ENCODE results near the gene ASMTL. TPM values are rescaled to one million over a fixed set of nuclear protein-coding genes. Genes with fewer than 3 reads are reported as not detected.

Gene ASMTL
- total RNA-seq, 1 donor = 16.4 TPM

DNA sequence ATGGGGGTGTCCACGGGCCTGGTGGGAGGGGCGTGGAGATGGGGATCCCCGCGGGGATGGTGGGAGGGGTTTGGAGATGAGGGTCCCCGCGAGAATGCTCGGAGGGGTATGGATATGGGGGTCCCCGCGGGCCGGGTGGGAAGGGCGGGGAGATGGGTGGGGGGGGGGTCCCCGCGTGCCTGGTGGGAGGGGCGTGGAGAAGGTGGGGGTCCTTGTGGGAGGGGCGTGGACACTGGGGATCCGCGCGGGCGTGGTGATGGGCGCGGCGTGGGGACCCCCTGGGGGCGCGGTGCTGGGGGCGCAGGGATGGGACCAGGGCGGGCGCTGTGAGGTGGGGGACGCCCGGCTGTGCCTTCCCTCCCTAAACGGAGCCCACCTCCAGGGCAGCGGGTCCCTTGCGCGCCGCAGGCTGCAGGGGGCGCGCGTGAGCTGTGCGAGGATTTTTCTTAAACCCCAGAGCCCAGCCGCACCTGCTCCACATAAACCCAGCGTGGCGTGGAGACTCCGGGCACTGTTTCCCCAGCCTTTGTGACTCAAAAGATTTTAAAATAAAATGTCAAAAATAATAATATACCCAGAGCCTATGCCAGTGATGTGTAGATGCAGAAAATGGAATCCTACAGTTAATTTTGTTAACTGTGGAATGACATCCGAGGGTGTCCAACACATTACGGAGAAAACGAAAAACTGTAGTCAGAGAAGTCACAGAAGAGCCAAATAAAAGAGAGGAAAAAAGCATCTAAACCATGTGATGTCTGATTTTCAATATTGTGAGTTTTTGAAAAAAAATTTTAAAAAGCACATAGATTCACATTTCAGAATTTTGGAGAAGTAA, 1.5 kb upstream of the ASMTL start:
- peak; percentile 85 for DNase-seq (ENCODE audit: low read depth)
- TF ChIP-seq, protein P1, sequence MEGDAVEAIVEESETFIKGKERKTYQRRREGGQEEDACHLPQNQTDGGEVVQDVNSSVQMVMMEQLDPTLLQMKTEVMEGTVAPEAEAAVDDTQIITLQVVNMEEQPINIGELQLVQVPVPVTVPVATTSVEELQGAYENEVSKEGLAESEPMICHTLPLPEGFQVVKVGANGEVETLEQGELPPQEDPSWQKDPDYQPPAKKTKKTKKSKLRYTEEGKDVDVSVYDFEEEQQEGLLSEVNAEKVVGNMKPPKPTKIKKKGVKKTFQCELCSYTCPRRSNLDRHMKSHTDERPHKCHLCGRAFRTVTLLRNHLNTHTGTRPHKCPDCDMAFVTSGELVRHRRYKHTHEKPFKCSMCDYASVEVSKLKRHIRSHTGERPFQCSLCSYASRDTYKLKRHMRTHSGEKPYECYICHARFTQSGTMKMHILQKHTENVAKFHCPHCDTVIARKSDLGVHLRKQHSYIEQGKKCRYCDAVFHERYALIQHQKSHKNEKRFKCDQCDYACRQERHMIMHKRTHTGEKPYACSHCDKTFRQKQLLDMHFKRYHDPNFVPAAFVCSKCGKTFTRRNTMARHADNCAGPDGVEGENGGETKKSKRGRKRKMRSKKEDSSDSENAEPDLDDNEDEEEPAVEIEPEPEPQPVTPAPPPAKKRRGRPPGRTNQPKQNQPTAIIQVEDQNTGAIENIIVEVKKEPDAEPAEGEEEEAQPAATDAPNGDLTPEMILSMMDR (IDR thresholded peaks at IDR 0.05; ENCODE audit: insufficient read depth, low read depth, low read length) = peak; percentile 97
- peak overlapping the region; percentile 47 for H3K4me3 ChIP-seq (ENCODE audit: low read depth, low read length)

DNA sequence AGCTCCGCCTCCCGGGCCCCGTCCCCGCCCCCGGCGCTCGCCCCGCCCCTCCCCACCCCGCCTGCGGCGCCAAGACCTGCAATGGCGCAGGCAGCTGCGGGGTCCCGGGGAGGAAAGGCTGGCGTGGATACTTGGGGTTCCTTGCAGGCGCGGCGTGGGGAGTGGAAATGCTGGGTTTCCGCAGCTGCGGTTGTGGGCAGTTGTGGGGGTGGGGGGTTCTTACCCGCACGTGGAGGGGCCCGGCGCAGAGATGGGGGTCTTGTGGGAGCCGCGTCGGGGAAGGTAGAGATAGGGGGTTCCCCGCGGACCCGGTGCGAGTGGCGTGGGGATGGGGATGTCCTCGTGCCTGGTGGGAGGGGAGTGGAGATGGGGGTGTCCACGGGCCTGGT, 680 bp upstream of the ASMTL start:
- TF ChIP-seq, protein P1 (IDR thresholded peaks at IDR 0.05; ENCODE audit: insufficient read depth, low read depth, low read length) = no peak
- peak overlapping the region; percentile 70 for H3K4me3 ChIP-seq (ENCODE audit: low read depth, low read length)
- no peak for DNase-seq (ENCODE audit: low read depth)

DNA sequence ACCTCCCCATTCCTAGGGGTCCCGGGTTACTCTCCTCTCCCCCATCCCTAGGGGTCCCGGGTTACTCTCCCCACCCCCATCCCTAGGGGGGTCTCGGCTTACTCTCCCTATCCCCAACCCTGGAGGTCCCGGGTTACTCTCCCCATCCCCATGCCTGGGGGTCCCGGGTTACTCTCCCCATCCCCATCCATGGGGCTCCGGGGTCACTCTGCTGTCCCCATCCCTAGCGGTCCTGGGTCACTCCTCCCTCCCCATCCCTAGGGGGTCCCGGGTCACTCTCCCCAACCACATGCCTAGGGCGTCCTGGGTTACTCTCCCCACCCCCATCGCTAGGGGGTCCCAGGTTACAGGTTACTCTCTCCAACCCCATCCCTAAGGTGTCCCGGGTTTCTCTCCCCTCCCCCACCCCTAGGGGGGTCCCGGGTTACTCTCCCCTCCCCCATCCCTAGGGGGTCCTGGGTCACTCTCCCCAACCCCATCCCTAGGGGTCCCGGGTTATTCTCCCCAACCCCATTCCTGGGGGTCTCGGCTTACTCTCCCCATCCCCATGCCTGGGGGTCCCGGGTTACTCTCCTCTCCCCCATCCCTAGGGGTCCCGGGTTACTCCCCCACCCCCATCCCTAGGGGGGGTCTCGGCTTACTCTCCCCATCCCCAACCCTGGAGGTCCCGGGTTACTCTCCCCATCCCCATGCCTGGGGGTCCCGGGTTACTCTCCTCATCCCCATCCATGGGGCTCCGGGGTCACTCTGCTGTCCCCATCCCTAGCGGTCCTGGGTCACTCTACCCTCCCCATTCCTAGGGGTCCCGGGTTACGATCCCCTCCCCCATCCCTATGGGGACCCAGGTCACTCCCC, 821 bp downstream of the ASMTL start:
- TF ChIP-seq, protein P1 (IDR thresholded peaks at IDR 0.05; ENCODE audit: insufficient read depth, low read depth, low read length) = no peak
- no peak for DNase-seq (ENCODE audit: low read depth)
- H3K4me3 ChIP-seq (ENCODE audit: low read depth, low read length) = peak overlapping the region; percentile 97

DNA sequence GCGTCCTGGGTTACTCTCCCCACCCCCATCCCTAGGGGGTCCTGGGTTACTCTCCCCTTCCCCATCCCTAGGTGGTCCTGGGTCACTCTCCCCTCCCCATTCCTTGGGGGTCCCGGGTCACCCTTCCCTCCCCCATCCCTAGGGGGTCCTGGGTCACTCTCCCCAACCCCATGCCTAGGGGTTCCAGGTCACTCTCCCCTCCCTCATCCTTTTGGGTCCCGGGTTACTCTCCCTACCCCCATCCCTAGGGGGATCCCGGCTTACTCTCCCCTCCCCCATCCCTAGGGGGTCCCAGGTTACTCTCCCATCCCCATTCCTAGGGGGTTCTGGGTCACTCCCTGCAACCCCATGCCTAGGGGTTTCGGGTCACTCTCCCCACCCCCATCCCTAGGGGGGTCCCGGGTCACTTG, 1.5 kb downstream of the ASMTL start:
- no peak for DNase-seq (ENCODE audit: low read depth)
- peak overlapping the region; percentile 97 for H3K4me3 ChIP-seq (ENCODE audit: low read depth, low read length)

DNA sequence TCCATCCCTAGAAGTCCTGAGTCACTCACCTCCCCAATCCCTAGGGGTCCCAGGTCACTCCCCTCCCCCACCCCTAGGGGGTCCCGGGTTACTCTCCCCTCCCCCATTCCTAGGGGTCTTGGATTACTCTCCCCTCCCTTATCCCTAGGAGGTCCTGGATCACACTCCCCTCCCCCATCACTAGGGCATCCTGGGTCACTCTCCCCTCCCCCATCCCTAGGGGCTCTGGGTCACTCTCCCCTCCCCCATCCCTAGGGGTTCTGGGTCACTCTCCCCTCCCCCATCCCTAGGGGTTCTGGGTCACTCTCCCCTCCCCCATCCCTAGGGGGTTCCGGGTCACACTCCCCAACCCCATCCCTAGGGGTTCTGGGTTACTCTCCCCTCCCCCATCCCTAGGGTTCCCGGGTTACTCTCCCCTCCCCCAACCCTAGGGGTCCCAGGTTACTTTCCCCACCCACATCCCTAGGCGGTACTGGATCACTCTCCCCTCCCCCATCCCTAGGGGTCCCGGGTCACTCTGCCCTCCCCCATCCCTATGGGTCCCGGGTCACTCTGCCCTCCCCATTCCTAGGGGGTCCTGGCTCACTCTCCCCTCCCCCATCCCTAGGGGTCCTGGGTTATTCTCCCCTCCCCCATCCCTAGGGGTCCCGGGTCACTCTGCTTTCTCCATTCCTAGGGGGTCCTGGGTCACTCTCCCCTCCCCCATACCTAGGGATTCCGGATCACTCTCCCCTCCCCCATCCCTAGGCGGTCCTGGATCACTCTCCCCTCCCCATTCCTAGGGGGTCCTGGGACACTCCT, 2.1 kb downstream of the ASMTL start:
- no peak for DNase-seq (ENCODE audit: low read depth)
- no peak overlapping the region for H3K4me3 ChIP-seq (ENCODE audit: low read depth, low read length)
- TF ChIP-seq, protein P1 (IDR thresholded peaks at IDR 0.05; ENCODE audit: insufficient read depth, low read depth, low read length) = no peak

More for the DNA sequence above, 1.5 kb downstream of the ASMTL start:
- TF ChIP-seq, protein P1 (IDR thresholded peaks at IDR 0.05; ENCODE audit: insufficient read depth, low read depth, low read length) = no peak

DNA sequence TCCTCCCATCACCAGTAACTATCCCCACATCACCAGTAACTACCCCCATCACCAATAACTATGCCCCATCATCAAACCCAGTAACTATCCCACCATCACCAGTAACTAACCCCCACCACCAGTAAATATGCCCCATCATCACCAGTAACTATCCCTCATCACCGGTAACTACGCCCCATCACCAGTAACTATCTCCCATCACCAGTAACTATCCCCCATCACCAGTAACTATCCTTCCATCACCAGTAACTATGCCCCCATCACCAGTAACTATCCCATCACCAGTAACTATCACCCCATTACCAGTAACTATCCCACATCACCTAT, 2.9 kb downstream of the ASMTL start:
- TF ChIP-seq, protein P1 (IDR thresholded peaks at IDR 0.05; ENCODE audit: insufficient read depth, low read depth, low read length) = no peak

More for the DNA sequence above, 2.9 kb downstream of the ASMTL start:
- H3K4me3 ChIP-seq (ENCODE audit: low read depth, low read length) = no peak overlapping the region
- DNase-seq (ENCODE audit: low read depth) = no peak
